H9 (cell line): Measurements from ENCODE around the gene PPM1N. TPM values are rescaled to one million over a fixed set of nuclear protein-coding genes. Genes with fewer than 3 reads are reported as not detected.

Experiments
- DNase-seq: peaks from one replicate; pipeline ENCODE4 v3.0.0-alpha.2; 2017
- H2AFZ ChIP-seq: one replicate; pipeline ENCODE4 v1.6.1; 2013; ENCODE audit warnings: mild to moderate bottlenecking, low read length, control low read depth, moderate library complexity
- H2AK5ac ChIP-seq: 2 replicates; pipeline ENCODE4 v1.6.1; 2013; ENCODE audit warnings: low read length, control low read depth, mixed read lengths; ENCODE audit not compliant: insufficient read length
- H2BK120ac ChIP-seq: one replicate; pipeline ENCODE4 v1.6.1; 2013; ENCODE audit warnings: low read depth, mild to moderate bottlenecking, low read length, control low read depth, inconsistent platforms; ENCODE audit not compliant: poor library complexity, severe bottlenecking
- H2BK12ac ChIP-seq: 2 replicates; pipeline ENCODE4 v1.6.1; 2013; ENCODE audit warnings: low read length, control low read depth, mixed read lengths, low read depth; ENCODE audit not compliant: insufficient read length
- H2BK15ac ChIP-seq: 2 replicates; pipeline ENCODE4 v1.6.1; 2013; ENCODE audit warnings: low read depth, low read length, control low read depth
- H2BK20ac ChIP-seq: one replicate; pipeline ENCODE4 v1.6.1; 2013; ENCODE audit warnings: low read depth, mild to moderate bottlenecking, low read length, control low read depth, inconsistent platforms; ENCODE audit not compliant: poor library complexity, severe bottlenecking
- H2BK5ac ChIP-seq: 2 replicates; pipeline ENCODE4 v1.6.1; 2013; ENCODE audit warnings: low read length, control low read depth, mixed read lengths; ENCODE audit not compliant: insufficient read length
- H3K14ac ChIP-seq: 2 replicates; pipeline ENCODE4 v1.6.1; 2013; ENCODE audit warnings: low read length, control low read depth; ENCODE audit not compliant: insufficient read depth
- H3K18ac ChIP-seq: 2 replicates; pipeline ENCODE4 v1.6.1; 2013; ENCODE audit warnings: low read depth, mild to moderate bottlenecking, mixed read lengths, low read length, control low read depth; ENCODE audit not compliant: insufficient read length
- H3K23ac ChIP-seq: 2 replicates; pipeline ENCODE4 v1.6.1; 2013; ENCODE audit warnings: low read length, control low read depth, mixed read lengths, low read depth; ENCODE audit not compliant: insufficient read length
- H3K23me2 ChIP-seq: 2 replicates; pipeline ENCODE4 v1.6.1; 2013; ENCODE audit warnings: low read depth, mild to moderate bottlenecking, mixed read lengths, low read length, control low read depth; ENCODE audit not compliant: insufficient read length, poor library complexity, severe bottlenecking
- H3K27ac ChIP-seq: 2 replicates; pipeline ENCODE4 v1.5.1; 2013; ENCODE audit warnings: low read length, control low read depth, mixed read lengths, low read depth; ENCODE audit not compliant: insufficient read length
- H3K27me3 ChIP-seq: 2 replicates; pipeline ENCODE4 v1.6.1; 2013; ENCODE audit warnings: low read length, control low read depth, inconsistent platforms; ENCODE audit not compliant: insufficient read depth
- H3K4ac ChIP-seq: 2 replicates; pipeline ENCODE4 v1.6.1; 2013; ENCODE audit warnings: low read depth, mild to moderate bottlenecking, control low read depth, inconsistent platforms, low read length, moderate library complexity
- H3K4me1 ChIP-seq: 2 replicates; pipeline ENCODE4 v1.6.1; 2013; ENCODE audit warnings: low read length, control low read depth, inconsistent platforms; ENCODE audit not compliant: insufficient read depth
- H3K4me2 ChIP-seq: 2 replicates; pipeline ENCODE4 v1.6.1; 2013; ENCODE audit warnings: low read length, control low read depth, mixed read lengths; ENCODE audit not compliant: insufficient read length, insufficient read depth
- H3K56ac ChIP-seq: 2 replicates; pipeline ENCODE4 v1.6.1; 2013; ENCODE audit warnings: low read depth, mild to moderate bottlenecking, mixed read lengths, low read length, control low read depth; ENCODE audit not compliant: insufficient read length
- H3K79me1 ChIP-seq: 2 replicates; pipeline ENCODE4 v1.6.1; 2013; ENCODE audit warnings: low read depth, mild to moderate bottlenecking, moderate library complexity, low read length, control low read depth, inconsistent platforms; ENCODE audit not compliant: insufficient read depth, poor library complexity, severe bottlenecking
- H3K79me2 ChIP-seq: 2 replicates; pipeline ENCODE4 v1.6.1; 2013; ENCODE audit warnings: low read length, control low read depth, inconsistent platforms; ENCODE audit not compliant: insufficient read depth
- H3K9ac ChIP-seq: 2 replicates; pipeline ENCODE4 v1.6.1; 2013; ENCODE audit warnings: low read length, control low read depth, mixed read lengths; ENCODE audit not compliant: insufficient read length; ENCODE audit errors: extremely low read depth
- H3K9me3 ChIP-seq: one replicate; pipeline ENCODE4 v1.6.1; 2013; ENCODE audit warnings: low read depth, low read length, inconsistent platforms; ENCODE audit not compliant: control insufficient read depth
- H3T11ph ChIP-seq: one replicate; pipeline ENCODE4 v1.6.1; 2013; ENCODE audit warnings: mild to moderate bottlenecking, low read length, control low read depth, inconsistent platforms
- H4K20me1 ChIP-seq: one replicate; pipeline ENCODE4 v1.6.1; 2013; ENCODE audit not compliant: control insufficient read depth, insufficient read length, insufficient read depth
- H4K5ac ChIP-seq: 2 replicates; pipeline ENCODE4 v1.6.1; 2013; ENCODE audit warnings: low read depth, mild to moderate bottlenecking, mixed read lengths, low read length, control low read depth; ENCODE audit not compliant: insufficient read length
- H4K8ac ChIP-seq: replicated peaks from 2 replicates; pipeline ENCODE4 v1.6.1; 2013; ENCODE audit warnings: low read length, control low read depth, mixed read lengths, low read depth; ENCODE audit not compliant: insufficient read length
- H4K91ac ChIP-seq: 2 replicates; pipeline ENCODE4 v1.6.1; 2013; ENCODE audit warnings: low read depth, mild to moderate bottlenecking, moderate library complexity, mixed read lengths, low read length, control low read depth; ENCODE audit not compliant: insufficient read length
- H3K27ac Mint-ChIP-seq, 3 experiments: 2 replicates in 2 of 3; 3 replicates in 1 of 3; pipeline ENCODE4 v1.8.0; 2020 to 2021; ENCODE audit warnings: mixed read lengths in 3 of 3, mild to moderate bottlenecking in 1 of 3, moderate library complexity in 1 of 3
- H3K27me3 Mint-ChIP-seq: 2 replicates; pipeline ENCODE4 v1.8.0; 2021; ENCODE audit warnings: low read depth, mild to moderate bottlenecking, moderate library complexity, mixed read lengths
- H3K36me3 Mint-ChIP-seq, 3 experiments: 2 replicates in 2 of 3; 3 replicates in 1 of 3; pipeline ENCODE4 v1.8.0; 2020 to 2021; ENCODE audit warnings: low read depth in 3 of 3, mixed read lengths in 3 of 3; ENCODE audit not compliant: insufficient read depth in 1 of 3
- H3K4me1 Mint-ChIP-seq, 2 experiments: 2 replicates each; pipeline ENCODE4 v1.8.0; 2020; ENCODE audit warnings: mixed read lengths in 2 of 2
- H3K4me3 Mint-ChIP-seq, 2 experiments: 2 replicates in 1 of 2; 3 replicates in 1 of 2; pipeline ENCODE4 v1.8.0; 2020 to 2021; ENCODE audit warnings: mild to moderate bottlenecking in 2 of 2, mixed read lengths in 2 of 2, moderate library complexity in 1 of 2
- H3K9me3 Mint-ChIP-seq, 2 experiments: 2 replicates in 1 of 2; 3 replicates in 1 of 2; pipeline ENCODE4 v1.8.0; 2020; ENCODE audit warnings: mild to moderate bottlenecking in 2 of 2, mixed read lengths in 2 of 2, moderate library complexity in 1 of 2
- CTCF ChIP-seq: fragments of 200-600 bp; sonication (generic); conservative IDR thresholded peaks from 3 replicates; pipeline ENCODE4 v1.8.0; 2021; ENCODE audit warnings: antibody characterized with exemption, mild to moderate bottlenecking
- WGBS: extraction: QIAGEN DNeasy Blood & Tissue Kit; methylation state at CpG from one replicate; pipeline ENCODE4 v1.1.7; 2013; ENCODE audit warnings: missing lambda C conversion rate, low lambda C conversion rate, mixed read lengths; ENCODE audit not compliant: insufficient read length; ENCODE audit errors: extremely low coverage; 5-methylcytosine and 5-hydroxymethylcytosine counted together
- total RNA-seq: library from RNA; stranded (reverse); gene quantifications from 2 replicates; pipeline ENCODE4 v1.2.1, GENCODE V29; 2021

PPM1N gene
- total RNA-seq, 1 experiment from 2014 or later = 7.7 TPM

GRCh38 chr19:45542234-45542668 lies 44.0 kb downstream of the PPM1N start:
- H2BK12ac ChIP-seq = no peak overlapping the region
- H3K27ac ChIP-seq = no peak overlapping the region
- H3K23me2 ChIP-seq = no peaks in the 10 kb centered on the region
- Mint-ChIP-seq H3K9me3 (peaks cover 0 to 6% of the 10 kb centered on the region in 2 experiments; a peak in 1 of 5 replicates), H3K4me3 (no peak overlapping the region), H3K27ac (no peak overlapping the region), H3K27me3 (no peaks in the 10 kb centered on the region), H3K4me1 (0 out of 4 replicates have a peak, but pooled peaks cover 0 to under 1% of the 10 kb centered on the region in 2 experiments), H3K36me3 (no peaks in the 10 kb centered on the region)
- no peak for DNase-seq
- H3K79me2 ChIP-seq = no peaks in the 10 kb centered on the region
- H2BK5ac ChIP-seq = no peak overlapping the region
- H3K4me2 ChIP-seq = no peak overlapping the region
- H4K5ac ChIP-seq = no peak overlapping the region
- H3K4ac ChIP-seq = no peak overlapping the region
- no peak overlapping the region for H3K18ac ChIP-seq
- H3K4me1 ChIP-seq = no peaks in the 10 kb centered on the region
- no CpG with 5 or more reads among the region's 7 CpGs for WGBS
- no peak overlapping the region for H3K9ac ChIP-seq
- H3K79me1 ChIP-seq = no peaks in the 10 kb centered on the region
- H2BK15ac ChIP-seq = no peak overlapping the region
- H3K14ac ChIP-seq = no peak overlapping the region
- no peaks in the 10 kb centered on the region for H3K27me3 ChIP-seq
- no peak overlapping the region for H4K91ac ChIP-seq
- TF ChIP-seq CTCF = no peak
- no peaks in the 10 kb centered on the region for H3K9me3 ChIP-seq
- H4K20me1 ChIP-seq = no peaks in the 10 kb centered on the region
- no peak overlapping the region for H3K56ac ChIP-seq
- no peak overlapping the region for H2AK5ac ChIP-seq
- no peak overlapping the region for H3K23ac ChIP-seq
- H2BK120ac ChIP-seq = no peak overlapping the region
- no peak overlapping the region for H3T11ph ChIP-seq
- no peak overlapping the region for H4K8ac ChIP-seq
- H2AFZ ChIP-seq = no peak overlapping the region
- no peak overlapping the region for H2BK20ac ChIP-seq
